VCaP (cell line): ENCODE measurements around the gene ZNF14.
"Not testable (repeated sequence)": the region's sequence is repeated elsewhere in the genome, so short reads cannot be mapped to it uniquely, and the experiment has no call there.

Experiments
- H3K27ac ChIP-seq: fragments of 450-650 bp; 2 replicates; pipeline ENCODE4 v1.5.1; 2017
- TF ChIP-seq, protein P1 (sequence below): fragments of 450-650 bp; conservative IDR thresholded peaks from 2 replicates; pipeline ENCODE4 v1.5.1; 2017; ENCODE audit warnings: mild to moderate bottlenecking, moderate library complexity

Gene ZNF14

DNA sequence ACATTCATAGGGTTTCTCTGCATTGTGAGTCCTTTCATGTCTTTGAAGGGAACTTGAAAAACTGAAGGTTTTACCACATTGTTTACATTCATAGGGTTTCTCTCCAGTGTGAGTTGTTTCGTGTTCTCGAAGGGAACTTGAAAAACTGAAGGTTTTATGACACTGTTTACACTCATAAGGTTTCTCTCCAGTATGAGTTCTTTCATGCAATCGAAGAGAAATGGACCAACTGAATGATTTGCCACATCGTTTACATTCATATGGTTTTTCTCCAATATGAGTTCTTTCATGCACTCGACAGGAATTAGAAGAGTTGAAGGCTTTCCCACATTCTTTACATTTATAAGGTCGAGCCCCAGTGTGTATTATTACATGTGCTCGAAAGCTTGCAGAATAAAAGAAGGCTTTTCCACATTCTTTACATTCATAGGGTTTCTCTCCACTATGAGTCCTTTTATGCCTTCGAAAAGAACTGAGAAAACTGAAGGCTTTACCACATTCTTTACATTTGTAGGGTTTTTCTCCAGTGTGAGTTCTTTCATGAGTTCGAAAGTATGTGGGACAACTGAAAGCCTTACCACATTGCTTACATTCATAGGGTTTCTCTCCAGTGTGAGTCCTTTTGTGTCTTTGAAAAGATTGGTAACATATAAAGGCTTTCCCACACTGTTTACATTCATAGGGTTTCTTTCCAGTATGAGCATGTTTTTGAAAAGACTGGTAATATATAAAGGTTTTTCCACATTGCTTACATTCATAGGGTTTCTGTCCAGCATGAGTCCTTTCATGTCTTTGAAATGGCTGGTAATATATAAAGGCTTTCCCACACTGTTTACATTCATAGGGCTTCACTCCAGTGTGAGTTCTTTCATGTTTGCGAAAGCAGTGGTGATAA is 20.7 kb downstream of the ZNF14 start:
- H3K27ac ChIP-seq: no peak overlapping the region
- TF ChIP-seq, protein P1, sequence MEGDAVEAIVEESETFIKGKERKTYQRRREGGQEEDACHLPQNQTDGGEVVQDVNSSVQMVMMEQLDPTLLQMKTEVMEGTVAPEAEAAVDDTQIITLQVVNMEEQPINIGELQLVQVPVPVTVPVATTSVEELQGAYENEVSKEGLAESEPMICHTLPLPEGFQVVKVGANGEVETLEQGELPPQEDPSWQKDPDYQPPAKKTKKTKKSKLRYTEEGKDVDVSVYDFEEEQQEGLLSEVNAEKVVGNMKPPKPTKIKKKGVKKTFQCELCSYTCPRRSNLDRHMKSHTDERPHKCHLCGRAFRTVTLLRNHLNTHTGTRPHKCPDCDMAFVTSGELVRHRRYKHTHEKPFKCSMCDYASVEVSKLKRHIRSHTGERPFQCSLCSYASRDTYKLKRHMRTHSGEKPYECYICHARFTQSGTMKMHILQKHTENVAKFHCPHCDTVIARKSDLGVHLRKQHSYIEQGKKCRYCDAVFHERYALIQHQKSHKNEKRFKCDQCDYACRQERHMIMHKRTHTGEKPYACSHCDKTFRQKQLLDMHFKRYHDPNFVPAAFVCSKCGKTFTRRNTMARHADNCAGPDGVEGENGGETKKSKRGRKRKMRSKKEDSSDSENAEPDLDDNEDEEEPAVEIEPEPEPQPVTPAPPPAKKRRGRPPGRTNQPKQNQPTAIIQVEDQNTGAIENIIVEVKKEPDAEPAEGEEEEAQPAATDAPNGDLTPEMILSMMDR: no peak

DNA sequence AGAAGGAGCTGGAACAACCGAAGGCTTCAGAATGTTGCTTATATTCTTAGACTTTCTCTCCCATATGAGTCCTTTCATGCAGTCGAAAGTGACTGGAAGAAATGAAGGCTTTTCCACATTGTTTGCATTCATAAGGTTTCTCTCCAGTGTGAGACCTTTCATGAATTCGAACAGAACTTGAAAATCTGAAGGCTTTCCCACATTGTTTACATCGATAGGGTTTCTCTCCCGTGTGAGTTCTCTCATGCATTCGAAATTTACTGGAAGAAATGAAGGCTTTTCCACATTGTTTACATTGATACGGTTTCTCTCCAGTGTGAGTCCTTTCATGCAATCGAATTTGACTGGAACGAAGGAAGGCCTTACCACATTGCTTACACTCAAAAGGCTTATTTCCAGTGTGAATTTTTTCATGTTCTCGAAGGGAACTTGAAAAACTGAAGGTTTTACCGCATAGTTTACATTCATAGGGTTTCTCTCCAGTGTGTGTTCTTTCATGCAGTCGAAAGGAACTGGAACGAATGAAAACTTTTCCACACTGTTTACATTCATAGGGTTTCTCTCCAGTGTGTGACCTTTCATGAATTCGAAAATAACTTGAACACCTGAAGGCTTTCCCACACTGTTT is 21.5 kb downstream of the ZNF14 start:
- TF ChIP-seq, protein P1: no peak
- no peak overlapping the region for H3K27ac ChIP-seq

DNA sequence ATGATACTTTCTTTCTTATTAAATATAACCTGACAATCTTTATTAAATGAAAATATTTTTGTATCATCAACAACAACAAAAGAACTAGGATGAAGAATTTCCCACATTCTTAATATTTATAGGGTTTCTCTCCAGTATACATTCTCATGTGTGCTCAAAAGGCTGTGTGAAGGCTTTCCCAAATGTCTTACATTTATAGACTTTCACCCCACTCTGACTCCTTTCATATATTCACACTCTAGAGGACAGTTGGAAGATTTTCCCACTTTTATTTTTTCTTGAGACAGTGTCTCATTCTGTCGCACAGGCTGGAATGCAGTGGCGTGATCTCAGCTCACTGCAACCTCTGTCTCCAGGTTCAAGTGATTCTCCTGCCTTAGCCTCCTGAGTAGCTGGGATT is 22.4 kb downstream of the ZNF14 start:
- H3K27ac ChIP-seq: no peak overlapping the region

DNA sequence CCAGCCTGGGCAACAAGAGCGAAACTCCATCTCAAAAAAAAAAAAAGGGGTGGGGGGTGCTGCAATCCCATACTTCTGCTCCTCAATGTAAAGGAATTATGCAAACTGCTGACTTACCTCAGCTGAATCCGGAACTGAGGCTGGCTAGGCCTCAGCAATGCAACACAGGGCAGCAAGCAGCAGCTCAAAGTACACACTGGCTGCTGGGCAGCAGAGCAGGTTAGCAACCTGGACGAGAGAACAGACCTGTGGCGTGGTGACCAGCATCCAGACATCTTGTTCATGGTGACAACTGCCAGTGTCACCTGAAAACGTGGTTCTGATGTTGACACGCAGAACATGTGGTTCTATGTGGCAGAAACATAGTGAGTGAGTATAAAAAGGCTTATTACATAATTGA is 28.1 kb downstream of the ZNF14 start:
- TF ChIP-seq, protein P1: no peak
- H3K27ac ChIP-seq: no peak overlapping the region

More for the DNA sequence above, 22.4 kb downstream of the ZNF14 start:
- TF ChIP-seq, protein P1: no peak

DNA sequence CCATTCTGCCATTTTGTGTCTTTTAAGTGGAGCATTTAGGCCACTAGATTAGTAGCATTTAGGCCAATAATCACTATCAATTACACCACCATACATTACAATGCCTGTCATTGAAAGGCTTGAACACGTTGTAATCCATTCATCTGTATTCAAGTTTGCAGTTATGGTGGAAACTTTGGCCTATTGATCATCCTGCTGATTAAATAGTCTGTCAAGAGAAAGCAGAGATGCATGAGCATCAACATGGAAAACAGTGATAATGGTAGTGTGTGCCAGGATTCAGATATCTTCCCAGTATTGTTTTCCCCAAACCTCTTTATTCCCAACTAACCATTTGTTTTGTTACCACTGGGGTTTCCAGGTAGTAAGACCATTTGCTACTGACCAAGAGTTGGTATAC is 32.4 kb downstream of the ZNF14 start:
- H3K27ac ChIP-seq: not testable (repeated sequence)

DNA sequence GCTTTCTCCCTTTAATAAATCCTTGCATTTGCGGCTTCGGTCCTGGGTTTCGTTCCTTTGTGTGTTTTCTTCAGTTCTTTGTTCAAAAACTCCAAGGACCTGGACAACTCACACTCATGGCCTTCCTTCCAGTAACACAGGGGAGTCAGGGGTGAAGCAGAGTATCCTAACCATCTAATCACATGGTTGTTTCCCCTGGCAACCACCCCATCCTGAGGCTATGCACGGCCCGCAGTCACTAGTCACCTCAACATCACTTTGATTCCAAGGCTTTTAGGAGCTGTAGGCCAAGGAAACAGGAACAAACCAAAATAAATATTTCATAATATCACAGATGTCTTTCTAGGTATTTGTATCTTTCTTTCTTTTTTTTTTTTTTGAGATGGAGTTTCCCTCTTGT is 35.3 kb downstream of the ZNF14 start:
- H3K27ac ChIP-seq: no peak overlapping the region
- TF ChIP-seq, protein P1: no peak

DNA sequence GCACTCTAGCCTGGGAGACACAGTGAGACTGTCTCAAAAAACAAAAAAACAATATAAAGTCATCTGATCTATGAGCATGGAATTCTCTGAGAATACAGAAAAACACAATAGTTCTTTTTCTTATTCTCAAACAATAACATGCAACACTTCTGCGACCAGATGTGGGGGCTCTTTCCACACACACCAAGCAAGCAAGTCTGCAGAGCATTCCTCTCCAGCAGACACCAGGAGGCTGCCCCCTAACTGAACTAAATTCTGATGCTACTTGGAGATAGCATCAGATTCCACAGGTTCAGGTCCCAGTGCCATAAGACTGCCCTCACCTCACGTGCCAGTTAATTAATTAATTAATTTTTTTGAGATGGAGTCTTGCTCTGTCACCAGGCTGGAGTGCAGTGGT is 36.5 kb downstream of the ZNF14 start:
- TF ChIP-seq, protein P1: no peak
- no peak overlapping the region for H3K27ac ChIP-seq

DNA sequence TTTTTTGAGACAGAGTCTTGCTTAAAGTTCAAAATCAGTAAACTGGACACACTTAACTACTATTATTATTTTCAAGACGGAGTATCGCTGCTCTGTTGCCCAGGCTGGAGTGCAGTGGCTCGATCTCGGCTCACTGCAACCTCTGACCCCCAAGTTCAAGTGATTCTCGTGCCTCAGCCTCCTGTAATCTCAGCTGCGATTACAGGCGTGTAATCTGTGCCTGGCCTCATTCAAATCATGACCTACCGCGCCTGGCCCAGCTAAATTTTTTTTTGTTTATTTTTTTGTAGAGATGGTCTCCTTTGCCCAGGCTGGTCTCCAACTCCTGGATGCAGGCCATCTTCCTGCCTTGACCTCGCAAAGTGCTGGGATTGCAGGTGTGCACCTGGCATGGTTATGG is 41.2 kb downstream of the ZNF14 start:
- TF ChIP-seq, protein P1: no peak
- H3K27ac ChIP-seq: no peak overlapping the region

DNA sequence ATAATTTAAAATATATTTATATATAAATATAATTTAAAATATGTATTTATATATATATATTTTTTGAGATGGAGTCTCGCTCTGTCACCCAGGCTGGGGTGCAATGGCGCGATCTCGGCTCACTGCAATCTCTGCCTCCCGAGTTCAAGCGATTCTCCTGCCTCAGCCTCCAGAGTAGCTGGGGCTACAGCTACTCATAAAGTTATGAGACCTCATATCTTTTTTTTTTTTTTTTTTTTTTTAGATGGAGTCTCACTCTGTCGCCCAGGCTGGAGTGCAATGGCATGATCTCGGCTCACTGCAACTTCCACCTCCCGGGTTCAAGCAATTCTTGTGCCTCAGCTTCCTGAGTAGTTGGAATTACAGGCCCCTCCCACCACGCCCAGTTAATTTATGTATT is 43.9 kb downstream of the ZNF14 start:
- H3K27ac ChIP-seq: not testable (repeated sequence)
